GM23338 (cell line): Measurements from ENCODE around the gene CTTN.

Source experiments
- CREB1 ChIP-seq: fragments of 250-450 bp; sonication (Bioruptor Pico); IDR thresholded peaks from 2 replicates; pipeline ENCODE4 v1.5.0; 2020; ENCODE audit warnings: low read depth, mild to moderate bottlenecking, moderate library complexity
- CTCF ChIP-seq, 2 experiments: fragments of 200-600 bp in 1 of 2; sonication (generic) in 1 of 2; conservative IDR thresholded peaks; 2 replicates each; pipeline versions ENCODE4 v1.5.1 to v1.6.1; 2016 to 2017; ENCODE audit warnings: antibody characterized with exemption in 2 of 2, low read depth in 2 of 2, mild to moderate bottlenecking in 2 of 2, moderate library complexity in 1 of 2
- ETS1 ChIP-seq: IDR thresholded peaks from 2 replicates; pipeline ENCODE4 v1.6.1; 2016; ENCODE audit warnings: antibody characterized with exemption
- EZH2 ChIP-seq: fragments of 200-600 bp; sonication (generic); IDR thresholded peaks from one replicate; pipeline ENCODE4 v1.8.0; 2017; ENCODE audit warnings: antibody characterized with exemption, mild to moderate bottlenecking, low read depth; ENCODE audit not compliant: unreplicated experiment
- JUNB ChIP-seq: IDR thresholded peaks from one replicate; pipeline ENCODE4 v1.6.1; 2016; ENCODE audit warnings: antibody characterized with exemption; ENCODE audit not compliant: unreplicated experiment
- NANOG ChIP-seq: IDR thresholded peaks from 2 replicates; pipeline ENCODE4 v1.6.1; 2016; ENCODE audit warnings: antibody characterized with exemption, borderline replicate concordance
- POLR2AphosphoS5 ChIP-seq: IDR thresholded peaks from 2 replicates; pipeline ENCODE4 v1.6.1; 2016; ENCODE audit warnings: antibody characterized with exemption, low read depth
- REST ChIP-seq: IDR thresholded peaks from one replicate; pipeline ENCODE4 v1.6.1; 2018; ENCODE audit warnings: antibody characterized with exemption; ENCODE audit not compliant: unreplicated experiment
- STAT1 ChIP-seq: IDR thresholded peaks from one replicate; pipeline ENCODE4 v1.6.1; 2016; ENCODE audit warnings: antibody characterized with exemption; ENCODE audit not compliant: unreplicated experiment

GRCh38 chr11:70478166-70478890, 80.0 kb downstream of the CTTN start:
- TF ChIP-seq ETS1 = no peak
- TF ChIP-seq CTCF (conservative IDR thresholded peaks at IDR 0.05; ENCODE audit: low read depth in 2 of 2) = no peak
- TF ChIP-seq POLR2AphosphoS5 = no peak
- TF ChIP-seq EZH2 = no peak
- TF ChIP-seq JUNB = no peak
- no peak for TF ChIP-seq NANOG
- no peak for TF ChIP-seq REST
- no peak for TF ChIP-seq CREB1
- TF ChIP-seq STAT1 = no peak
